Right ventricle myocardium inferior (tissue), 1 donor: ENCODE measurements around the gene FBLIM1. TPM values are rescaled to one million over a fixed set of nuclear protein-coding genes. Genes with fewer than 3 reads are reported as not detected.

ENCODE experiments used
- ATAC-seq: fragments of 200-7000 bp; cut with Tn5 transposase; one replicate; pipeline ENCODE4 v1.9.1; 2020; ENCODE audit warnings: mild to moderate bottlenecking, moderate library complexity
- DNase-seq: peaks from one replicate; pipeline ENCODE4 v3.0.0; 2021; ENCODE audit errors: missing footprints
- intact Hi-C: fragments of 100-400 bp; cut with DNase I; formaldehyde crosslinking; loops from one replicate; pipeline ENCODE4 v1.11.0; 2022
- total RNA-seq: library from RNA; stranded (reverse); fragmentation: NEBNext Ultra II Directional; extraction: Animal tissue kit (Norgen Biotek cat#: 25700); gene quantifications from one replicate; pipeline ENCODE4 v1.2.1, GENCODE V29; 2021
- donor health status: DM: no; HTN: yes; CAD: no; lungs with severe emphysema.

The FBLIM1 gene
- total RNA-seq, 1 donor from 2014 or later = 97.6 TPM

DNA sequence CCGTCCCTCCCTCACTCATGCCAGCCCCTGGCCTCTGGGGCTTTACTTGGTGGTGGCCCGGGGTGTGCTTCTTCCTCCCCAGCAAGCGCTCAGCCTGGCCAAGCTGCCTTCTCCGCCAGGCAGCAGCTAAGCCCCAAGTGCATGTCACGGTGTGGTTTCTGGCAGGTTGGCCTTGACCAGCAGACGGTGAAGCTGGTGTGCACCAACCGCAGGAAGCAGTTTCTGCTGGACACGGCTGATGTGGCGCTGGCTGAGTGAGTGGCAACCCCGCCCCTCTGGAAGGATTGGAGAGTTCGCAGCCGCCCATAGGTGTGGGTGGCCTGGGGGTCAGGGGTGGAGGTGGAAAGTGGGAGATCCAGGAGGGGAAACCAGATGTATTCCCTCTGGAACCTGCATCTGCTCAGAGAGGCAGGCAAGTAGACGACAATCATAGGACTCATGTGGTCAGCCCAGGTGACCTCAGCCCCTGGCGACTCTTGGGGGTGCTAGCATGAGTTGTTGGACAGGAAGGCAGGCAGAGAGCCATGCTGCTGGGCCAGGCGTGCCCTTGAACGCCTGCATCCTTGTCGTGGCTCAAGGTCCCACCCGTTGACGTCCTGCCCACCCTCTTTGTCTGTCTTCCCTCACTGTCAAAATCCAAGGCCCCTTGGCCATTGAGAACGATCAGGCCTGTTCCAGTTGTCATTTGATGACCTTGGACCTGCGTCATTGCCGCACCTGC, 29.5 kb upstream of the FBLIM1 start:
- DNase-seq (no peak), ATAC-seq (no peak)
- intact Hi-C loops = no loop called here

DNA sequence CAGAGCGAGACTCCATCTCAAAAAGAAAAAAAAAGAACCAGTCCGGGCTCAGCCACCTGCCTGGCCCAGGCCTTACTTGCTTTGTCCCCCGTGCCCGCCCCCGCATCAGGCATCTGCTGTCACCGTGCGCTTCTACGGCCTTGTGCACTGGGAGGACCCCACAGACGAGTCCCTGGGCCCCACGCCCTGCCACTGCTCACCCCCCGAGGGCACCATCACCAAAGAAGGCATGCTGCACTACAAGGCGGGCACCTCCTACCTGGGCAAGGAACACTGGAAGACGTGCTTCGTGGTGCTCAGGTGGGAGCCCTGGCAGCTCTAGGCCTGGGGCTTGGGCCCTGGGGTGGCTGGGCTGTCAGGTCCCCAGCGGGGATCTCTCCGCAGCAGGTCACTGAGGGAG, 28.2 kb upstream of the FBLIM1 start:
- intact Hi-C loops = no loop called here
- no peak for ATAC-seq

DNA sequence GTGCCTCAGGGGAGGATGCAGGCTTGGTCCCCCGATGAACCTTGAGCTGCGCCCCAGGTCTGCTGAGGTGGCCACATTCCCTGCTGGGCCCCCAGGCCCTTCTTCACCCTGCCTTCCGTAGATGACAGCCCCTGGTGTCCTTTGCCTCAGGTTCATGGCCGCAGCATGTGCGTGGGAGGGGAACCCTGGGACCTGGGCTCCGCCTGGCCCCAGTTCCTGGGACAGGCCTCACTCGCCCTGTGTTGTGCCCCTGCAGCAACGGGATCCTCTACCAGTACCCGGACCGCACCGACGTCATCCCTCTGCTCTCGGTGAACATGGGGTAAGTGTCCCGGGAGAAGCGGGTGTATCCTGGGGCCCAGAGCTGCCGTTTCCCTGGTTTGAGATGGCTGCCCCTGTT, 27.7 kb upstream of the FBLIM1 start:
- intact Hi-C loops = no loop called here
- ATAC-seq (no peak), DNase-seq (no peak)

More for the DNA sequence above, 28.2 kb upstream of the FBLIM1 start:
- no peak for DNase-seq

DNA sequence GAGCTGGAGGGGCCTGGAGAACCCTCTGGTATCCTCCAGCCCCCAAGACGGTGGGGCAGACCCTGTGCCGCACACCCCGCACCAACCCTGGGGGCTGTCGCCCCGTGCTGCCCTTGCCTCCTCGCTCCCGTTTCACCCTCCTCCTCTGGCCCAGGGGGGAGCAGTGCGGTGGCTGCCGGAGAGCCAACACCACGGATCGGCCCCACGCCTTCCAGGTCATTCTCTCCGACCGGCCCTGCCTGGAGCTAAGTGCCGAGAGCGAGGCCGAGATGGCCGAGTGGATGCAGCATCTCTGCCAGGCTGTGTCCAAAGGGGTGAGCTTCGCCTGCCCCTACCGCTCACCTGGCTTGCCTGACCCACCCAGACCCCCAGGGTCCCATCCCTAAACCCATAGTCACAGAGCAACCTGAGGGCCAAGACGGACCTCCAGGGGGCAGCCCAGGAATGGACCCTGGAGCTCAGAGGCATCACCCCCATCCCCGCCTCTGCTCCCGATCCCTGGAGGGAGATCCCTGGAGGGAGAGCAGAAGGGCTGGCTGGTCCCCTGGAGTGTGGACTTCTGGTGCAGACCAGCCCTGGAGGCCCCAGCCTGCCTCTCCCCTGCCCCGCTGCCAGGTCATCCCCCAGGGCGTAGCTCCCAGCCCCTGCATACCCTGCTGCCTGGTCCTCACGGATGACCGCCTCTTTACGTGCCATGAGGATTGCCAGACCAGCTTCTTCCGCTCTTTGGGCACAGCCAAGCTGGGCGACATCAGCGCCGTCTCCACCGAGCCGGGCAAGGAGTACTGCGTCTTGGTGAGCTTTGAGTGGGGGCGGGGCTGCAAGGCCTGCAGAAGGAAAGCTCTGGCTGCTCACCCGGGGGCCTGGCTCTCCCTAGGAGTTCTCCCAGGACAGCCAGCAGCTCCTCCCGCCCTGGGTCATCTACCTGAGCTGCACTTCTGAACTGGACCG, 26.6 kb upstream of the FBLIM1 start:
- ATAC-seq = no peak
- intact Hi-C loops = no loop called here

DNA sequence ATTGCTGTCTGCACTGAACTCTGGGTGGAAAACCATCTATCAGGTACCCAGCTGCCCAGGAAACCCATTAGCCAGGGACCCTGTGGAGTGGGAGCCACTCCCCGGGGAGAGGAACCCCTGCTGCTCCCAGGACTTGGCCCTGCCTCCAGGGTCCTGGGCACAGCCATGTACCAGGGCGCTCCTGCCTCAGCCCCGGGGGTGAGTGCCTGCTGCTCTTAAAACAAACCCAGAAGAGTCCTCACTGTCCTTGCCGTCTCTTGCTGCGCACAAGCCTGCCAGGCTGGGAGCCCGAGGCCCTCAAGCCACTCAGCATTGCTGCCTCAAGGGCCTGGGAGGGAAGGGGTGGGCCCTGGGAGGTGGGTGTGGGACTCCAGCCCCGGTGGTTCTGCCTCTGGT, 25.9 kb upstream of the FBLIM1 start:
- intact Hi-C loops = no loop called here
- no peak for ATAC-seq
- no peak for DNase-seq

More for the DNA sequence above, 26.6 kb upstream of the FBLIM1 start:
- DNase-seq = peak; percentile 21

DNA sequence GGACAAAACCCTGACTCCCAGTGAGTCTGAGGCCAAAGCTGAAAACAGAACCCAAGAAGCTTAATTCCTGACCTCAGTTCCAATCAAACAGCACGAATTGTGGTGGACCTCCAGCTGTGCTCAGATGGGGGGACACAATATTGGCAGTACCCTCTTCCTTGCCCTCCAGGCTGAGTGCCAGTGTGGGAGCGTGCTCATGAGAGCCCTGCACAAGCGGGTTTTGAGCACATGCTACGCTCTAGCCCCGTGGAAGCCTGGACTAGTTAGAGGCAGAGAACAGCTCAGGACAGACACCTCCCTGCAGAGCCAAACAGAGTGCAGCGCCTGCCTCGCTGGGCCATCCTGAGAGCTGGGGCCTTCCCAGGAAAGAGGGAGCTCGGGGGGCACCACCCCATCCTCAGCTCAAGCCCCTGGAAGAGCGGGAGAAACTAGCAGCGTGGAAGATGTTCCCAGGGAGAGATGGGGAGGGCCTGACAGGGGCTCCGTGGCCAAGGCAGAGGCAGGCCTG, 25.3 kb upstream of the FBLIM1 start:
- ATAC-seq = no peak
- intact Hi-C loops = no loop called here

DNA sequence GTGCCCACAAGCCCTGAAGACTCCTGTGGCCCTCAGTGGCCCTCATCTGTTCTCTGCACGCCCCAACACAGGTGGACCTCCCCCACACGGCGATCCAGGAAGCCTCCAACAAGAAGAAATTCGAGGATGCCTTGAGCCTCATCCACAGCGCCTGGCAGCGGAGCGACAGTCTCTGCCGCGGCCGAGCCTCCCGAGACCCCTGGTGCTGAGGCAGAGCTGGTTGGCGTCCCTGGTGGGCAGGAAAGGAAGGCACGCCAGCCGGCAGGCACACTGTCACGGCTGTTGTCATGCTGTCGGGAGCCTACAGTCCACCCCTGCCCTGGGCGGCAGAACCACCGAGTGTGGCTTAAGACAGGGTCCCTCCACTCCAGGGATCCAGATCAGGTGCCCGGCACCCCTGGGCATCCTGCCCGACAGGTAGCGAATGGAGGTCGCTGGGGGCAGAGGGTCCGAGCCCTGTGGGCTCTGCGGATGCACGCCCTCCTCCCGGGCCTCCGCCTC, 24.8 kb upstream of the FBLIM1 start:
- intact Hi-C loops = no loop called here
- DNase-seq (no peak), ATAC-seq (no peak)

More for the DNA sequence above, 25.3 kb upstream of the FBLIM1 start:
- no peak for DNase-seq

DNA sequence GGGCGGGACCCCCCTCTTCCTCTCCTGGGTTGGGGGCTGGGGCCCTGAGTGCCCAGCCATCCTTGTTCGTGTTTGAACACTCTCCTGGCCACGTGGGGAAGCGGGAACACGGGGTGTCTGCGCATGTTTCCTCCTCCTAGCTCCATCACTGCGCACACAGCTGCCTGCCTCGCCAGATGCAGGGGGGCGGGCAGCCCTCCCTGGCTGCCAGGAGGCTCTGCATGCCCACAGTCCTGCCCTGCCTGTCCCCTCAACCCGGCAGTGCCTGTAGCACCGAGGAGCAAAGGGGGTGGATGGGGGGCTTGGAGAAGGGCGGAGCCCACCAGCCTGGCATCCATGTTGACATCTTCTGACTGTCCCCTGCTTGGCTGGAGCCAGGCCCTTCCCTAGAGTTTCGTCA, 24.3 kb upstream of the FBLIM1 start:
- no peak for ATAC-seq
- DNase-seq = no peak
- intact Hi-C loops = no loop called here

DNA sequence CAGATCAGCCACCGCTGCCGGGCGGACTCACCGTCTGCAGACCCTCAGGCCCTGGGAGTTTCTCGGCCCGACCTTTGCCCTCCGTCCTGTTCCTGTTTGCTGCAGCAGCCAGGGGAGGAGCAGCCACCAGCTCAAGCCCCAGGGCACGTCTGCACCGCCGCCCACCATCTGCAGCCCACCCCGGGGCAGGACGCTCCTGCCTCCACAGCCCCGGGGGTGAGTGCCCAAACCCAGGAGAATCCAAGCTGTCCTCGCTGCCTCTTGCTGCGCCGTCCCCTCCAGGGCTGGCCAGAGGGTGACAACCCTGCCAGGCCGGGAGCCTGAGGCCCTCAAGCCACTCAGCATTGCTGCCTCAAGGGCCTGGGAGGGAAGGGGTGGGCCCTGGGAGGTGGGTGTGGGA, 23.7 kb upstream of the FBLIM1 start:
- intact Hi-C loops = loop anchor here (5.0 kb wide), 1 partner anchor 53 kb away; the partner anchor contains the start of gene PLEKHM2
- ATAC-seq = peak; percentile 11
- no peak for DNase-seq

DNA sequence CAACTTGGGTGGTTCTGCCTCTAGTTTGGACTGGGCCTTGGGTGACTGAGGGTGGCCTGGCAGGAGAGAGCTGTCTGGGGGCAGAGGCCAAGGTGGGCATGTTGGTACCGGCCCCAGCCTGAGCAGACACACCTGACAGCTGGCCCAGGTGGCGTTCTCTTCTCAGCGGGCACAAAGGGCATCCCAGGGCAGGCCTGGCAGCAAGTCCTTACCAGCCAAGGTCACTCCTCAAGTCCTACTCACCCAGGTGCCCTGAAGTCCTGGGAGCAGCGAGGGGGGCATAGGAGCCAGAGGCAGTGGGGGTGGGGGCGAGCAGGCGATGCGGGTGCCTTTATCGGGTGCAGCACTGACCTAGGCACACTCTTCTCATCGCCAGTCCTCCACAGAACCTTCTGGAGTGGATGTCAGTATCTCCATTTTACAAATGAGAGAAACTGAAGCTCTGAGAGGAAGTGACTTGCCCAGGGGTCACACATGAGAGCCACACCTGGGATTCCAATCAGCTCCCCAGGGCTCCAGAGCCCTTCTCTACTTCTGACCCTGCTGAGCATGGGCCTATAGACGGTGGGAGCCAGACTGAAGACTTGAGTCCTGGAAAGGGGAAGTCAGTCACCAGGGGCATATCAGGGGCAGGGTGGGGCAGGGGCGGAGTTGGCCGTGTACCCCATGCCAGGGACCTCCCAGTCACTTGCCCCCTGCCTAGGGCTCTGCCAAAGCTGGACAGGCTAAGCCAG, 23.1 kb upstream of the FBLIM1 start:
- intact Hi-C loops = loop anchor here (5.0 kb wide), 1 partner anchor 53 kb away; the partner anchor contains the start of gene PLEKHM2
- no peak for DNase-seq
- peak; percentile 26 for ATAC-seq

DNA sequence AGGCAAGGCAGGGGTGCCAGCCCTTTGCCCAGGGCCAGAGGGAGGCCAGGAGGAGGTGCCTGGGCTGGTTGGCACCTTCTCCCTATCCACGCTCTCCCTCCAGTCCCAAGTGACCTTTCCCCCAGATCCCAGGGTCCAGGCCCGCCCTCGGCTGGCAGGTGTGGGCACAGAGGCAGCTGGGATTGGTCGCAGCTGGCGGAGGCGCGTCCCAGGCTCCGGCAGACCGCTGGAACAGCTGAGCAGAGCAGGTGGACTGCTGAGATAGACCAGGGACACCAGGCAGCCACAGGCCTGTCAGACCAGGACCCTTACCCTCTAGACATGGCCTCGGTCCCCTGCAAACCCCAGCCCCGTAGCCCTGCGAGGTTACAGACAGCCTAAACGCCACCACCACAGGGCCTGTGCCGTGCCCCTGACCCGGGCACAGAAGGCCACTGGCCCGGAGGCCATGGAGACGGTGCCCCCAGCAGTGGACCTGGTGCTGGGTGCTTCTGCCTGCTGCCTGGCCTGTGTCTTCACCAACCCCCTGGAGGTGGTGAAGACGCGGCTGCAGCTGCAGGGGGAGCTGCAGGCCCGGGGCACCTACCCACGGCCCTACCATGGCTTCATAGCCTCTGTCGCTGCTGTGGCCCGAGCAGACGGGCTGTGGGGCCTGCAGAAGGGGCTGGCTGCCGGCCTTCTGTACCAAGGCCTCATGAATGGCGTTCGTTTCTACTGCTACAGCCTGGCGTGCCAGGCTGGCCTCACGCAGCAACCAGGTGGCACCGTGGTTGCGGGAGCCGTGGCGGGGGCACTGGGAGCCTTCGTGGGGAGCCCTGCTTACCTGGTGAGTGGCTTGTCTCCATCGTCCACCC, 22.3 kb upstream of the FBLIM1 start, which contains the start of gene SLC25A34:
Gene SLC25A34, plus strand, starts transcription at position 221 of the 854 bp plus-strand sequence. Its CDS starts 228 bp downstream, at position 449.
- ATAC-seq (peak; percentile 81), DNase-seq (peak; percentile 86)
- intact Hi-C loops = loop anchor here (5.0 kb wide), 1 partner anchor 54 kb away; the partner anchor contains the start of gene PLEKHM2

DNA sequence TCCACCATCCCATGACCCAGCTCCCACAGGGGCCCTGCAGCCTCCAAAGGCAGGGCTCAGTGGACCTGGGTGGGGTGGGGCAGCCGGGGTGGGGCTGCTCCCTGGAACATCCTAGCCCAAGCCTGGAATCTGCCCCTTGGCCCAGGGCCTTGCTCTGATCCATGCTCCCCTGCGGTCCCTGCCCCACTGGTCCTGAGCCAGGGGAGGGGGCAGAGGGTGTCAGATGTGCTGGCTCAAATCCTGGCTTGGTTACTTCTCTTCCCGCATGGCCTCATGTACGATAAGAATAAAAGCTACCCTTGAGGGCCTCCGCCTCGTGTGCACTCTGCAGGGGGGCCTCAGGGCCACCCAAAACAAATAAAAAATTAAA, 21.7 kb upstream of the FBLIM1 start:
- intact Hi-C loops = loop anchor here (5.0 kb wide), 1 partner anchor 55 kb away; the partner anchor contains the start of gene PLEKHM2
- ATAC-seq (no peak), DNase-seq (no peak)

DNA sequence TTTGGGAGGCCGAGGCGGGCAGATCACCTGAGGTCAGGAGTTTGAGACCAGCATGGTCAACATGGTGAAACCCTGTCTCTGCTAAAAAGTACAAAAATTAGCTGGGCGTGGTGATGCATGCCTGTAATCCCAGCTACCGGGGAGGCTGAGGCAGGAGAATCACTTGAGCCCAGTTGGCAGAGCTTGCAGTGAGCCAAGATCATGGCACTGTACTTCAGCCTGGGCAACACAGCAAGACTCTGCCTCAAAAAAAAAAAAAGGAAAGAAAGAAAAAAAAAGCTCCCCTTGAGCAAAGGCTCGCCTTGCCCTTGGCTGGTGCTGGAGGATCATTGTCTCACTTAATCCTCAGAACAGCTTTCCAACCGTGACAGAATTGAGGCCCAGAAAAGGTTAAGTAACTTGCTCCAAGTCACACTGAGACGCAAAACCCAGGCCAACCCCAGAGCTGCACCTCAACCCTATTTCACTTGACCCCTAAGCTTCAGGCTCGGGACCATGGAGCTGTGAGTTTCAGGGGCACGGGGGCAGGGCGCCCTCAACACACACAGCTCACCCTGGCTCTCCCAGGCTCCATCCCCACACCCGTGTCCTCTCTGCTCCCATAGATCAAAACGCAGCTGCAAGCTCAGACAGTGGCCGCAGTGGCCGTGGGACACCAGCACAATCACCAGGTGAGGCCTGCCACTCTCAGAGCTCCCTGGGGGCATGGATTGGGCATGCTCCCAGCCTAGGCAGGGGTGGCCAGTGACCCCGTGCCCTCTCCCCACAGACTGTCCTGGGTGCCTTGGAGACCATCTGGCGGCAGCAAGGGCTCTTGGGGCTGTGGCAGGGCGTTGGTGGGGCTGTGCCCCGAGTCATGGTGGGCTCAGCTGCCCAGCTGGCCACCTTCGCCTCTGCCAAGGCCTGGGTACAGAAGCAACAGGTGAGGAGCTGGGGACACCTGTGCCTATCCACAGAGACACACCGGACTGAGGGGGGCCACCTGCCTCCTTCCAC, 21.0 kb upstream of the FBLIM1 start:
- DNase-seq = no peak
- ATAC-seq = no peak
- intact Hi-C loops = loop anchor here (5.0 kb wide), 1 partner anchor 55 kb away; the partner anchor contains the start of gene PLEKHM2

DNA sequence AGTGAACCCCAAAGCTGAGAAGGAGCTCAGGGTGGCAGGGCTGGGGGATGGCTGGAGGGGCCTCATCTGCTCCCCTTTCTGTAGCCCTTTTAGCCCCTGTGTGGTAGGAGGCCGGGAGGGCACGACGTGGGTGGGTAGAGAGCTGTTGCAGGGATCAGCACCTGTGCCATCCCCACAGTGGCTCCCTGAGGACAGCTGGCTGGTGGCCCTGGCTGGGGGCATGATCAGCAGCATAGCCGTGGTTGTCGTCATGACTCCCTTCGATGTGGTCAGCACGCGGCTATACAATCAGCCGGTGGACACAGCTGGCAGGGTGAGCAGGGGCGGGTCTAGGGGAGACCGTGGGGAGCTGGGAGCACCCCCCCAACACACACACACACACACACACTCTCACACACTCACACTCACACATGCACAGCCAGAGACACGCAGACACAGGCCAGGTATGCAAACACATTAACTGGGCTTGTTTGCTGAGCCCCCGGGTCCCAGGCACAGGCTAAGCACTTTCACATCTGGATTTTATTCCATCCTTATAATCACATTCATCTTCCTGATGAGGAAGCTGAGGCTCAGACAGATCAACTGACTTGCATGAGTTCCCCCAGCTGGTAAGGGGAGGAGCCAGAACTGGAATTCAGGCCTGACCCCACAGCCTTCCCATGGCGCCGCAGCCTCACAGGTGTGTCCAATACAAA, 20.0 kb upstream of the FBLIM1 start:
- ATAC-seq (no peak), DNase-seq (no peak)
- intact Hi-C loops = loop anchor here (5.0 kb wide), 1 partner anchor 56 kb away; the partner anchor contains the start of gene PLEKHM2

DNA sequence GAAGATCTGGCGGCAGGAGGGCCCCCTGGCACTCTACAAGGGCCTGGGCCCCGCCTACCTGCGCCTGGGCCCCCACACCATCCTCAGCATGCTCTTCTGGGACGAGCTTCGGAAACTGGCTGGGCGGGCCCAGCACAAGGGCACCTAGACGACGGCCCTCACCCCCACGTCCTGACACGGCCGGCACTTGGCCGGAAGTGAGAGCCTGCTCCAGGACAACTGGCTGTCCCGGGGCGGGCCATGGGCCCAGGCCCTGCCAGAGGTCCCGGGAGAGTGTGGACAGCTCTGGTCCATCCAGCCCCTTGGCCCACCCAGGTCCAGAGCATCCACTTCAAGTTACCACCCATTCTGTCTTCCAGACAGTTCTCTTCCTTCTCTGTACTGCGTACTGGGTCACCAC, 19.3 kb upstream of the FBLIM1 start:
- DNase-seq (no peak), ATAC-seq (no peak)
- intact Hi-C loops = loop anchor here (5.0 kb wide), 1 partner anchor 57 kb away; the partner anchor contains the start of gene PLEKHM2

DNA sequence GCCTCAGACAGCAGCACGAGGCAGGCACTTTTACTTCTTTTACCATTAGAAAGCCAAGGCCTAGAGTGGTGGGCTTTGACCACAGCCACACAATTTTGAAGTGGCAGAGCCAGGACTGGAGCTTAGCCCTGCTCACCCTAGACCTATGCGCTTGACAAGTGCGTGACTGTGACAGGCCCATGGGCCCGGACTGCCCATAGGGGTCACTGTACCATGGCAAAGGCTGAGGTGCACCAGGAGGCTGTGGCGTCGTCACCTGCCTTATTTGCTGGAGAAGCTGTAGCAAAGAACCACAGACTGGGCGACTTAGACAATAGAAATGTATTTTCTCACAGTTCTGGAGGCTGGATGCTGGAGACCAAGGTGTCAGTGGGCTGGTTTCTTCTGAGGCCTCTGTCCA, 18.9 kb upstream of the FBLIM1 start:
- no peak for ATAC-seq
- no peak for DNase-seq
- intact Hi-C loops = loop anchor here (5.0 kb wide), 3 partner anchors 57 to 137 kb away; partner anchors contain the start of gene PLEKHM2
